IPS-NIHi7 (cell line): ENCODE measurements around the gene AQP3.
"Not testable (repeated sequence)": the region's sequence is repeated elsewhere in the genome, so short reads cannot be mapped to it uniquely, and the experiment has no call there.

Source experiments
- DNase-seq: peaks from one replicate; pipeline ENCODE4 v3.0.0; 2012; ENCODE audit warnings: mixed read lengths; ENCODE audit errors: extremely low spot score

The AQP3 gene

DNA sequence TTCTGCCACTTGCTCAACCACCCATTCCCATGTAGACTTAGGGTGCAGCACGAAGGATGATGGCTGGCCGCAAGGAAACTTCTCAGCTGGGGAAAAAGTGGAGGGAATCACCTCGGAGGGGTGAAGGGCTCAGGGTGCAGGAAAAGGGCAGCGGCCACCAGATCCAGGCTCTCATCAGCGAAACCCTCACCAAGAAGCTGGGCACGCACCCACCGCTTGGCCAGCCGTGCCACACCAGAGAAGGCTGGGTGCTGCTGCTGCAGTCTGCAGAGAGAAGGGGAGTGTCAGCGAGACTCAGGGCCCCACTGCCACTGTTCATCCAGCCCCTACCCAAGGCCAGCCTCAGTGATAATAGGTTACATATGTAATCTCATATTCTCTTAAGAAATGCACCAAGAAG lies 17.7 kb upstream of the AQP3 start:
- DNase-seq = no peak

DNA sequence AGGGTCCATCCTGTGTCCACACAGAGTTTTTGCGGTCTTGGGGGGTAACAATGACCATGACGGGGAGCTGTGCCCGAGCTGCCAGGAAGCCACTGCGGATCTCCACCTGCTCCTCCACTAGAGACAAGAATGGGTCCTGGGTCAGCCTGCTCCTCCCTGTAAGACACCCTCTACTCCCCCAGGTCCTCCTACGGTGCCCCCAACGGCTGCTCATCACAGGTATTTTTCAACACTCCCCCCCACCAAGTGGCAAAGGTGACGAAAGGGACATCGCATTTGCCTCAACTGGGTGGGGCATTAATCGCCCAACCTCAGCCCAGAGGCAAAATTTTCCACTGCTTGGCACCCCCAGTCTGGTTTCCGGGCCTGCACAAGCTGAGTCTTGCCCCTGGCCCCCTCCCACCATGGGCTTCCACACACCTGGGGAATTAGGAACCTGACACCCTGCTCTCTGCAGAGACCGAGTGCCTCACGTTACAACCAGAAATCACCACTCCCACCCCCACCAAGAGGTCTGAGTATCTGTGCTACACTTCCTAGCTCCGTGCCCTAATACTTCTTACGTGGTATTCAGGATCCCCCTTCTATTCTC lies 16.7 kb upstream of the AQP3 start:
- DNase-seq = no peak

GRCh38 chr9:33463151-33463550 lies 15.8 kb upstream of the AQP3 start:
- DNase-seq = no peak

GRCh38 chr9:33461492-33461891 lies 14.1 kb upstream of the AQP3 start:
- DNase-seq = no peak

- DNase-seq = no peak
Measured at GRCh38 chr9:33460854-33461253, 13.5 kb upstream of the AQP3 start.

- DNase-seq = no peak
Measured at GRCh38 chr9:33459115-33459514, 11.7 kb upstream of the AQP3 start.

DNA sequence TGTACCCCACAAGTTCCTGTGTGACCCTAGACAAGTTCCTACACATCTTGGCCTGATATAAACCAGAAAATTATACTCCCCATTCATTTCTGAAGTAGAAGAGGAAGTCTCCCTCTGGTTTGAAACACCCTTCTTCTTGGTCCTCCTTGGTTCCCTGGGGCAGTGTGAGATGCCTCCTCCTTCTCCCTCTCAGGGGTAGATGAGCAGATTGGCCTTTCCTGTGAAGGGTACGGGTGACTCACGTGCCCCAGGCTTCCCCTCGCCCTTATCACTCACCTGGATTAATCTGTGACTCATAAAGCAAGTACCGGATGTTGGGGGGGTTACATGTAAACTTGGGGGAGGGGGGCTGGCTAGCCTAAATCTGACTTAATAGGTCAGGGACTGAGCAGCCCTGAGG lies 11.1 kb upstream of the AQP3 start:
- DNase-seq = no peak

DNA sequence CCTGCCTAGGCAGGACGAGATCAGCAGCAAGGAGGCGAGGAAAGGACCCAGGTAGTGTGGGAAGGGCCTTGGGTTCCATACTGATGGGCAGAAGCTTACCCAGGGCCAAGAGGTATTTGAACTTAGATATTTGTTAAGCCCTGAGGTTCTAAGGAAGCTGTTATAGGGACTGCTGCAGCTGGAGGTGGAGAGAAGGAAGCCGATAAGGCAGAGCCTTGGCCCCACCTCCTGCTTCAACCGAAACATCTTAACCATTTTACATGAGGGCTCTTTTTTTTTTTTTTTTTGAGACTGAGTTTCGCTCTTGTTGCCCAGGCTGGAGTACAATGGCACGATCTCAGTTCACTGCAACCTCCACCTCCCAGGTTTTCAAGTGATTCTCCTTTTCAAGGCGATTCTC lies 8.6 kb upstream of the AQP3 start:
- no peak for DNase-seq

DNA sequence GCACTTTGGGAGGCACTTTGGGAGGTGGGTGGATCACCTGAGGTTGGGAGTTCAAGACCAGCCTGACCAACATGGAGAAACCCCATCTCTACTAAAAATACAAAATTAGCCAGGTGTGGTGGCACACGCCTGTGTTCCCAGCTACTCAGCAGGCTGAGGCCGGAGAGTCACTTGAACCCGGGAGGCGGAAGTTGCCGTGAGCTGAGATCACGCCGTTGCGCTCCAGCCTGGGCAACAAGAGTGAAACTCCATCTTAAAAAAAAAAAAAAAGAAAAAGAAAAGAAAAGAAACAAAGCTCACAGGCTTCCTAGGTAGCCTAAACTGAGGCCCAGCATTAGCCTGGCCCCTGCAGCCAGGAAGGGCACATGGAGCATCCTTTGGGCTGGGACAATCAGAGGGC lies 8.1 kb upstream of the AQP3 start:
- DNase-seq = not testable (repeated sequence)

- not testable (repeated sequence) for DNase-seq
Measured at GRCh38 chr9:33454661-33455026, 7.3 kb upstream of the AQP3 start.

DNA sequence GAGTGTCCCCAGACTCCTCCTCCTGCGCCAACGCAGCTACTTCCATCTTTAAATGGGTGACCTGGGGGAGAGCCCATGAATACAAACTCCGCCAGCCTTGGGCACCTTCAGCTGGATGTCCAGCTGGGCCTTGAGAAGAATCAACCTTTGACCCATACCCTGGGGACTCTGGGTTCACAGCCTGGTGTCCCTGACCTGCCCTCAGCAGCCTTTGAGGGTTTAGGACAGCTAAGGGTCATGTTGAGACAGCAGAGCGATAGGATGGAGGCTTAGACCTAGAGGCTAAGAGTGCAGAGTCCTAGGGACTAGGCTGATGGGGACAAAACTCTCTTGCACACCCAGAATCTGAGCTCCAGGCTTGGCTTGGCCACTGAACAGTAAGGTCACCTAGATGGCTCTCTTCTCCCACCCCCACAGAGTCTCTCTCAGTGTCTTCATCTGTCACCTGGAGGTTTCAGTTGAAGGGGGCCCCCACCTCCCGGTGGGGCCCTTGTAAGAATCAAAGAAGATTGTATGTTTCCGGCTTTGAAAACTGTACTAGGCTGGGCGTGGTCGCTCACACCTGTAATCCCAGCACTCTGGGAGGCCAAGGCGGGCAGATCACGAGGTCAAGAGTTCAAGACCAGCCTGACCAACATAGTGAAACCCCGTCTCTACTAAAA lies 6.7 kb upstream of the AQP3 start:
- no peak for DNase-seq

- no peak for DNase-seq
Measured at GRCh38 chr9:33453286-33453860, 6.0 kb upstream of the AQP3 start.

DNA sequence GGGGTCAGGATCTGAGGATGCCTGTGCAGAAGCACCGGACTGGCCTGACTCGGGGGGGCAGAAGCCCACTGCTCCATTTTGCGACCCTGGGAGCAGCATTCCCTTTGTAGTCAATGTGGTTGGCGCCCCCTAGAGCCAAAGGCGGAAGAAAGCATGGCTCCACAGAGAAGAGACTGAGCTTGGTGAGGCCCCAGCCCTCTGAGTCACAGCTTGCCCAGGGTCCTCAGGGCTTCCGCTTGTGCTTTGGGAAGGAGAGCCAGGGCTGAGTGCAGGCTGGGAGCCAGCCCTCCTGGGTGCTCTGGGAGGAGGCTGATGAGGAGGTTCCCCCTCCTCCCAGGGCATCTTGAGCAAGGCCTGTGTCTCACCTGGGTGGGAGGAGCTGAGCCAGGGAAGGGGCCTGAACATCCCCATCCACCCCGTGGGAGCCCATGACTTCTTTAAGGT lies 5.5 kb upstream of the AQP3 start:
- peak; percentile 92 for DNase-seq

- DNase-seq = no peak
Measured at GRCh38 chr9:33450621-33451146, 3.3 kb upstream of the AQP3 start.

DNA sequence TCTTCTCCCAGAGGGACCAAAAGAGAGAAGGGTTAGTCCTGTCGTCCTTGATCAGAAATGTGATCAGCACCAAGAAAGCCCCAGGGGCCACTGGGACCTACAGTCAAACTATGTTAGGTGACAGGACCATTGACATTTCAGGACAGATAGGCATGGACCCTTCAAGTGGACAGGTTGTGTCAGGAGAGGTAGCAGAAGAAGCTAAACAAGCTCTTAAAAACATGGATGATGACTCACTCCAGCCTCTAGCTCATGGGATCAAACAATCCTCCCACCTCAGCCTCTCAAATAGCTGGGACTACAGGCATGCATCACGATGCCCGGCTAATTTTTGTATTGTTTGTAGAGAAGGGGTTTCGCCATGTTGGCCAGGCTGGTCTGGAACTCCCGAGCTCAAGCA lies 2.3 kb upstream of the AQP3 start:
- no peak for DNase-seq

- DNase-seq = no peak
Measured at GRCh38 chr9:33447799-33448553, 583 bp upstream of the AQP3 start.

DNA sequence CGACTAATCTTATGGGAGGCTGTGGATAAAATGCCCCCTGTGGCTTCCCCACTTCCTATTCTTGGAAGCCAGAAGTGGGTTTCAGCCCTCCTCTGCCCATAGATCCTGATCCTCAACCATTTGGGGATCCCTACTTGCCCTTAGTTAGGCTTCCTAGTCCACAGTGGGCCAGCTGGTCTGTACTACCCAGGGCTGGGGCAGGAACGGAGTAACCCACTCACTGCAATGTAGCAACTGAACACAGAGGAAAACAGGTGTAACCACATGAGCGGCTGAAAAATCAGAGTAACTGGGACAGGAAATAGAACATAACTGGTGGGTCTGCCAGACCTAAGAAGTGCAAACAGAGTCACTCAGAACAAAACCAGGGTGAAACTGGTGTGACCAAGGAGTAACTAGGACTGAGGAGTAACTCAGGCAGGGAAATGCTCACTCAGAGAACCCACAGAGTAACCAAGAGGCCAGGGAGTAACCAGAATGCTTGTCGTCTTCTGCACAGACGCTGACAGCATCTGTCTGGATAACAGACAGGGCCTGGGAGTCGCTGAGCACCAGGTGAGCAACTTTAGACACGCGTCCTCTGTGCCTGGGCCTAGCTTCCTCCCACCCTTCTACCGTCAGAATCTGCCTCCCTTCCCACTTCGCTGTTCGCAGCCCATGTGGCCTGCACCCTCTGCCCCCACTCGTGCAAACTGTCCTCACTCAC lies 1.0 kb downstream of the AQP3 start:
- DNase-seq = no peak

DNA sequence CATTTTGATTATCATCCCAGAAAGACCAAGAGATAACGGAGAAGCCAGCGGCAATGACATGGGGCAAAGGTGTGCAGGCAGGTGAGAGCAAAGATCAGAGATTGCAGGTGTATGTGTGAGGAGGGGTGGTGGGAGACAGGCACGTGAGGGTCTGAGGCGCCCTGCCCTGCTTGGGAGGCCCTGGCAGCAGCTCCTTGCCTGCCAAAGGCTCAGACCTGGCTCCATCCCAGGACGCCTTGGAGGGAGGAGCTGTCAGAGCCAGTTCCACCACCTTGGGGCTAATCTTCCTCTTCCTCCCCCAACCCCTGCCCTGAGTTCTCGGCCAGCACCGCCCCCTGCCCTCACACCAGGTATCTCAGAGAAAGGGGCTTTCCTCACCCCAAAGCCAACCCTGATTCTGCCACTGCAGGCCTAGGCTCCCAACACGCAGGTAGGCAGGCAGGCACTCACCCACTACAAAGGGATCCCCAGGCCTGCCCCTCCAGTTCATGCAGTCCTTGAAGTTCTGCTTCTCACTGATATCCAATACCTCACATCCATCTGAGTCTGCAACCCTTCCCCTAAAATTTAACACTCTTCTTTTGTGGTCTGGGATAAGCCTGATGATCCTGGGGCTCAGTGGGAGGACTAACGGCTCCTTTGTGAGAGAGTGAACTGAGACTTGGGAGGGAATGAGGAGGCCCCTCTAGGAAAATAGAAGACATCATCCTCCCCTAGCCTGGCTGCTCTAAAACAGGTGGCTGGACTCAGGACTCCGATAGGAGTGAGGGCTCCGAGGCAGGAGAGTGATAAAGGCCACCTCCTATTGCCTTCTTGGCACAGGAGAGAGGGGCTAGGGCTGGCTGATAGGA lies 1.8 kb downstream of the AQP3 start:
- DNase-seq = no peak

GRCh38 chr9:33443464-33444154 lies 3.8 kb downstream of the AQP3 start:
- DNase-seq = no peak

DNA sequence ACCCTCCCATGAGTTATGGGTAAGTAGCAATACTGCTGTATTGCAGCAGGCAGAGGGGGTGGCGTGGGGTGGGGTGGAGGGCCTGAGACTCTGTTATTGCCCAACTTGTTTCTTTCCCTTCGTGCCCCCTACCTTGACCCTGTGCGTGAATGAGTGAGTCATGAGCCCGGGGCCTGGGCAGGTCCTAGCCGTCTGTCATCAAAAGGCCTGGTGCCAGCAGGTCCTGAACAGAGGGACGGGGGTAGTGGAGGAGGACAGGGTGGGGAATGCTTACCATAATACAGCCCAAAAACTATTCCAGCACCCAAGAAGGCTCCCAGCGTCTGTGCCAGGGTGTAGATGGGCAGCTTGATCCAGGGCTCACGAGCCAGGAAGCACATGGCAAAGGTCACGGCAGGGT lies 4.3 kb downstream of the AQP3 start:
- no peak for DNase-seq
